OCI-LY3 (cell line): Measurements from ENCODE around the gene GIPC1.

Experiments
- H2AFZ ChIP-seq: fragments of 200-600, 300-600 bp; shearing (Covaris generic); 2 replicates; pipeline ENCODE4 v1.6.0; 2014; ENCODE audit warnings: antibody characterized with exemption, low read depth, low read length
- H3K27ac ChIP-seq: fragments of 200-600, 300-600 bp; sonication (generic); 2 replicates; pipeline ENCODE4 v1.5.1; 2014; ENCODE audit warnings: mild to moderate bottlenecking, low read length, moderate library complexity, mixed read lengths
- H3K27me3 ChIP-seq: fragments of 200-600, 300-600 bp; sonication (generic); 2 replicates; pipeline ENCODE4 v1.6.1; 2014; ENCODE audit warnings: low read depth, low read length, mixed read lengths
- H3K36me3 ChIP-seq: fragments of 200-600, 300-600 bp; sonication (generic); replicated peaks from 2 replicates; pipeline ENCODE3; 2014; ENCODE audit warnings: low read depth, low read length, mixed read lengths
- H3K4me1 ChIP-seq: fragments of 300-600, 200-600 bp; sonication (generic); 2 replicates; pipeline ENCODE4 v1.6.1; 2014; ENCODE audit warnings: low read length, mixed read lengths
- H3K4me2 ChIP-seq: fragments of 200-600, 300-600 bp; sonication (generic); 2 replicates; pipeline ENCODE4 v1.6.1; 2014; ENCODE audit warnings: low read length, mixed read lengths
- H3K4me3 ChIP-seq: fragments of 300-600, 200-600 bp; sonication (generic); 2 replicates; pipeline ENCODE4 v1.5.1; 2014; ENCODE audit warnings: antibody characterized with exemption, mild to moderate bottlenecking, low read length, moderate library complexity
- H3K79me2 ChIP-seq: fragments of 300-600, 200-600 bp; shearing (Covaris generic); 2 replicates; pipeline ENCODE4 v1.6.1; 2014; ENCODE audit warnings: mild to moderate bottlenecking, low read length, mixed read lengths
- H3K9ac ChIP-seq: fragments of 300-600, 200-600 bp; shearing (Covaris generic); 2 replicates; pipeline ENCODE4 v1.6.0; 2014; ENCODE audit warnings: mild to moderate bottlenecking, low read length, moderate library complexity
- H3K9me3 ChIP-seq: fragments of 200-600, 300-600 bp; shearing (Covaris generic); 2 replicates; pipeline ENCODE4 v1.6.1; 2014; ENCODE audit warnings: low read length, mixed read lengths; ENCODE audit not compliant: insufficient read depth
- H4K20me1 ChIP-seq: fragments of 200-600, 300-600 bp; sonication (generic); 2 replicates; pipeline ENCODE4 v1.6.1; 2016; ENCODE audit warnings: low read length, mixed read lengths; ENCODE audit not compliant: insufficient read depth
- CTCF ChIP-seq: fragments of 200-600, 300-600 bp; sonication (generic); IDR thresholded peaks from 2 replicates; pipeline ENCODE4 v1.5.1; 2014; ENCODE audit warnings: antibody characterized with exemption, low read length, low read depth
- EZH2phosphoT487 ChIP-seq: fragments of 200-600 bp; shearing (Covaris generic); IDR thresholded peaks from 2 replicates; pipeline ENCODE4 v1.6.1; 2018; ENCODE audit warnings: antibody characterized with exemption, mixed run types, low read depth

Gene GIPC1

DNA sequence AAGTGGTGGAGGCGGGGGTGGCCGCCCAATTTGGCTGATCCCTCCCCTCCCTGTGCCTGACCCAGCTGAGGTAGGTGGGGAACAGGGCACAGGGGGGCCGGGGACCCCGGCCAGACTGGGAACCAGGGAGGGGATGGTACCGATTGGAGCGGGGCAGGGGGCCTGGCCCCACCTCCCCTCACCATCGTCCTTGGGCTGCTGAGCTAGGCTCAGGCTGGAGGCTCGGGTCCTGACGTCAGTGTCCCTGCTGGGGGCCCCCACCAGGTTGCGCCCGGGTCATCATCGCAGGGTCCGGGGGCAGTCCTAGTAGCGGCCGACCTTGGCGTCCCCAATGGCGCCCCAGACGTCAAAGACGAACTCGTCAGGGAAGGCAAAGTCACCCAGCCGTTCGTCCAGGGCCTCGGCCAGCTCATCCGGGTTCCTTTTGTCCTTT, 17.8 kb downstream of the GIPC1 start:
- no peaks in the 10 kb centered on the region for H3K36me3 ChIP-seq
- H4K20me1 ChIP-seq, result no peaks in the 10 kb centered on the region
- H2AFZ ChIP-seq, result no peak overlapping the region
- H3K9ac ChIP-seq, result no peak overlapping the region
- no peak for TF ChIP-seq CTCF
- no peak for TF ChIP-seq EZH2phosphoT487
- H3K4me1 ChIP-seq, result peaks cover 26% of the 10 kb centered on the region
- H3K9me3 ChIP-seq, result no peaks in the 10 kb centered on the region
- H3K79me2 ChIP-seq, result no peaks in the 10 kb centered on the region
- no peak overlapping the region for H3K27ac ChIP-seq
- H3K27me3 ChIP-seq, result no peaks in the 10 kb centered on the region
- no peak overlapping the region for H3K4me3 ChIP-seq
- no peak overlapping the region for H3K4me2 ChIP-seq

GRCh38 chr19:14477418-14478112, 18.4 kb downstream of the GIPC1 start:
- Histone ChIP-seq H3K4me2 (no peak overlapping the region), H3K4me1 (peaks cover 26% of the 10 kb centered on the region), H3K9me3 (no peaks in the 10 kb centered on the region), H3K9ac (no peak overlapping the region), H2AFZ (no peak overlapping the region), H3K4me3 (no peak overlapping the region), H3K27me3 (no peaks in the 10 kb centered on the region), H3K79me2 (no peaks in the 10 kb centered on the region), H3K36me3 (peaks cover 3% of the 10 kb centered on the region), H4K20me1 (no peaks in the 10 kb centered on the region), H3K27ac (no peak overlapping the region)
- TF ChIP-seq CTCF, result no peak
- TF ChIP-seq EZH2phosphoT487, result no peak

GRCh38 chr19:14476673-14477401, 19.1 kb downstream of the GIPC1 start:
- H3K4me2 ChIP-seq, result peak overlapping the region; percentile 49
- peaks cover 7% of the 10 kb centered on the region for H3K36me3 ChIP-seq
- TF ChIP-seq CTCF, result no peak
- TF ChIP-seq EZH2phosphoT487, result no peak
- no peak overlapping the region for H2AFZ ChIP-seq
- H3K27ac ChIP-seq, result no peak overlapping the region
- no peak overlapping the region for H3K9ac ChIP-seq
- no peaks in the 10 kb centered on the region for H4K20me1 ChIP-seq
- H3K4me3 ChIP-seq, result peak overlapping the region; percentile 42
- no peaks in the 10 kb centered on the region for H3K79me2 ChIP-seq
- peaks cover 26% of the 10 kb centered on the region for H3K4me1 ChIP-seq
- H3K27me3 ChIP-seq, result no peaks in the 10 kb centered on the region
- H3K9me3 ChIP-seq, result no peaks in the 10 kb centered on the region

GRCh38 chr19:14476327-14476672, 19.6 kb downstream of the GIPC1 start:
- Histone ChIP-seq H2AFZ (no peak overlapping the region), H3K27me3 (no peaks in the 10 kb centered on the region), H3K4me1 (peaks cover 26% of the 10 kb centered on the region), H3K9ac (no peak overlapping the region), H3K4me3 (peak overlapping the region; percentile 42), H4K20me1 (no peaks in the 10 kb centered on the region), H3K36me3 (peaks cover 10% of the 10 kb centered on the region), H3K4me2 (peak overlapping the region; percentile 49), H3K9me3 (no peaks in the 10 kb centered on the region), H3K27ac (no peak overlapping the region), H3K79me2 (no peaks in the 10 kb centered on the region)
- no peak for TF ChIP-seq CTCF
- no peak for TF ChIP-seq EZH2phosphoT487
